NCI-H2171 treated with DMSO at 0.1 percent for 48 hours (cell line): ENCODE measurements around the gene ATXN7L1.

Source experiments
- DNase-seq: peaks from one replicate; lab custom pipeline; 2025; lab: John Stamatoyannopoulos, UW

The ATXN7L1 gene

GRCh38 chr7:105581066-105581811 lies 295.2 kb downstream of the ATXN7L1 start, which contains the start of gene EFCAB10:
TSS of gene EFCAB10 (minus strand) at chr7:105581493. CDS start at chr7:105581463, 30 bp downstream.
- DNase-seq, result peak; percentile 84

- no peak for DNase-seq
Measured at GRCh38 chr7:105580022-105580740, 296.2 kb downstream of the ATXN7L1 start.

GRCh38 chr7:105578496-105578895 lies 297.9 kb downstream of the ATXN7L1 start:
- no peak for DNase-seq

GRCh38 chr7:105577251-105577650 lies 299.1 kb downstream of the ATXN7L1 start:
- DNase-seq, result no peak

GRCh38 chr7:105571891-105572290 lies 304.5 kb downstream of the ATXN7L1 start:
- DNase-seq, result no peak

- no peak for DNase-seq
Measured at GRCh38 chr7:105567821-105568220, 308.6 kb downstream of the ATXN7L1 start.

GRCh38 chr7:105567024-105567423 lies 309.4 kb downstream of the ATXN7L1 start:
- DNase-seq, result no peak

- DNase-seq, result no peak
Measured at GRCh38 chr7:105565190-105565589, 311.2 kb downstream of the ATXN7L1 start.

- DNase-seq, result no peak
Measured at GRCh38 chr7:105559926-105560325, 316.5 kb downstream of the ATXN7L1 start.
